Lower leg skin (tissue), 3 donors: ENCODE data around the gene PDCL3.

Experiments used
- POLR2A ChIP-seq, 2 donors: fragments of 450-650 bp; IDR thresholded peaks; one replicate each; pipeline ENCODE4 v1.6.1; 2016 to 2017; ENCODE audit warnings: antibody characterized with exemption in 2 of 2, mild to moderate bottlenecking in 1 of 2, moderate library complexity in 1 of 2
- TF ChIP-seq, protein P1 (sequence below), 3 donors: fragments of 450-650 bp; IDR thresholded peaks; one replicate each; pipeline ENCODE4 v1.5.1; 2016; ENCODE audit warnings: antibody characterized with exemption in 3 of 3, mild to moderate bottlenecking in 3 of 3, moderate library complexity in 2 of 3

DNA sequence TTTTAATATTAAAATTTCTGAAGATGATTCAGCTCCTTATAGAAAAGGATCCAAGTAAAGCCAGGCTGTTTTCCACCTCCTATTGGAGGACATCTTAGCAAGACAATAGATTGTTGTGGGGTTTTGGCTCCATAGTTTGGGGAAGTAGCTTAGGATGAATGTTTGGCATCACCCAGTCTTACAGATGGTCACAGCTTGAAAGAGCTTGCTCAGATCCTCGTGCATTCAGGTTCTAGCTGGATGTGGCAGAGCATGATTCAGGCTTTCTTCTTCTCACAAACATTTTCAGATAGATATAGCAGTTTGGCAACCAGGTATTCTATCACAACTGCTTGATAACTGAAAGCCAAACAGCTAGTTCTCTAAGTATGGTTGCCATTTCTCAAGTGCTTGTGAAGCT is 23.6 kb upstream of the PDCL3 start:
- TF ChIP-seq, protein P1, sequence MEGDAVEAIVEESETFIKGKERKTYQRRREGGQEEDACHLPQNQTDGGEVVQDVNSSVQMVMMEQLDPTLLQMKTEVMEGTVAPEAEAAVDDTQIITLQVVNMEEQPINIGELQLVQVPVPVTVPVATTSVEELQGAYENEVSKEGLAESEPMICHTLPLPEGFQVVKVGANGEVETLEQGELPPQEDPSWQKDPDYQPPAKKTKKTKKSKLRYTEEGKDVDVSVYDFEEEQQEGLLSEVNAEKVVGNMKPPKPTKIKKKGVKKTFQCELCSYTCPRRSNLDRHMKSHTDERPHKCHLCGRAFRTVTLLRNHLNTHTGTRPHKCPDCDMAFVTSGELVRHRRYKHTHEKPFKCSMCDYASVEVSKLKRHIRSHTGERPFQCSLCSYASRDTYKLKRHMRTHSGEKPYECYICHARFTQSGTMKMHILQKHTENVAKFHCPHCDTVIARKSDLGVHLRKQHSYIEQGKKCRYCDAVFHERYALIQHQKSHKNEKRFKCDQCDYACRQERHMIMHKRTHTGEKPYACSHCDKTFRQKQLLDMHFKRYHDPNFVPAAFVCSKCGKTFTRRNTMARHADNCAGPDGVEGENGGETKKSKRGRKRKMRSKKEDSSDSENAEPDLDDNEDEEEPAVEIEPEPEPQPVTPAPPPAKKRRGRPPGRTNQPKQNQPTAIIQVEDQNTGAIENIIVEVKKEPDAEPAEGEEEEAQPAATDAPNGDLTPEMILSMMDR (IDR thresholded peaks at IDR 0.05): no peak
- no peak for TF ChIP-seq POLR2A (IDR thresholded peaks at IDR 0.05)
